Measurements from ENCODE around the gene SLK. TPM values are rescaled to one million over a fixed set of nuclear protein-coding genes. Genes with fewer than 3 reads are reported as not detected.

SLK gene
- total RNA-seq, 2 experiments from 2014 or later: 19.4 to 19.9 TPM

DNA sequence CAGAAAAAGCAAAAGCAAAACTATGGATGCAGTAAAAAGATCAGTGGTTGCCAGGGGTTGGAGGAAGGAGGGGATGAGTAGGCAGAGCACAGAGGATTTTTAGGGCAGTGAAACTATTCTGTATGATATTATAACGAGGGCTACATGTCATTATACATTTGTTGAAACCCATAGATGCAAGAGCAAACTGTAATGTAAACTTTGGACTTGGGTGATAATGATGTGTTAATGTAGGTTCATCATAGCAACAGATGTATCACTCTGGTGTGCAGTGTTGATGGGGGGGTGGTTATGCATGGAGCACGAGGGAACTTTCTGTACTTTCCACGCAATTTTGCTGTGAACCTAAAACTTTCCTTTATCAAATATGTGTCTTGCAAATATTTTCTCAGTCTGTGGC, 23.2 kb downstream of the SLK start:
- Histone ChIP-seq H3K4me2 (ENCODE audit: low read length) (no peak overlapping the region), H3K79me2 (ENCODE audit: insufficient read depth, low read depth, low read length) (no peaks in the 10 kb centered on the region), H3K9me2 (ENCODE audit: insufficient read depth, low read length) (no peaks in the 10 kb centered on the region), H3K36me3 (ENCODE audit: insufficient read depth, low read length) (no peaks in the 10 kb centered on the region; the same call in 1 of the 2 replicates), H3K4me1 (ENCODE audit: insufficient read depth, low read length, poor library complexity, severe bottlenecking) (no peaks in the 10 kb centered on the region), H3K27ac (ENCODE audit: low read depth, low read length, poor library complexity, severe bottlenecking) (no peak overlapping the region), H3K9me3 (ENCODE audit: low read length) (no peaks in the 10 kb centered on the region), H3K4me3 (ENCODE audit: low read depth, low read length, poor library complexity, severe bottlenecking) (no peak overlapping the region), H2AFZ (ENCODE audit: low read length) (no peak overlapping the region), H4K20me1 (ENCODE audit: insufficient read depth, low read length) (no peaks in the 10 kb centered on the region; the same call in 1 of the 2 replicates)
- intact Hi-C loops (cut with micrococcal nuclease; ENCODE audit: unreplicated experiment): no loop called here
- CTCF ChIA-PET (ENCODE audit: unreplicated experiment): no interaction called here
- no TSS peak for BruUV-seq (replicated peaks)
- no peak for DNase-seq (ENCODE audit: low spot score)
- POLR2A ChIA-PET: interaction anchor here (0.5 kb wide), 1 partner anchor 20 kb away, joined by 3 read pairs; no protein-coding TSS in a partner anchor
- TF ChIP-seq, protein P1, sequence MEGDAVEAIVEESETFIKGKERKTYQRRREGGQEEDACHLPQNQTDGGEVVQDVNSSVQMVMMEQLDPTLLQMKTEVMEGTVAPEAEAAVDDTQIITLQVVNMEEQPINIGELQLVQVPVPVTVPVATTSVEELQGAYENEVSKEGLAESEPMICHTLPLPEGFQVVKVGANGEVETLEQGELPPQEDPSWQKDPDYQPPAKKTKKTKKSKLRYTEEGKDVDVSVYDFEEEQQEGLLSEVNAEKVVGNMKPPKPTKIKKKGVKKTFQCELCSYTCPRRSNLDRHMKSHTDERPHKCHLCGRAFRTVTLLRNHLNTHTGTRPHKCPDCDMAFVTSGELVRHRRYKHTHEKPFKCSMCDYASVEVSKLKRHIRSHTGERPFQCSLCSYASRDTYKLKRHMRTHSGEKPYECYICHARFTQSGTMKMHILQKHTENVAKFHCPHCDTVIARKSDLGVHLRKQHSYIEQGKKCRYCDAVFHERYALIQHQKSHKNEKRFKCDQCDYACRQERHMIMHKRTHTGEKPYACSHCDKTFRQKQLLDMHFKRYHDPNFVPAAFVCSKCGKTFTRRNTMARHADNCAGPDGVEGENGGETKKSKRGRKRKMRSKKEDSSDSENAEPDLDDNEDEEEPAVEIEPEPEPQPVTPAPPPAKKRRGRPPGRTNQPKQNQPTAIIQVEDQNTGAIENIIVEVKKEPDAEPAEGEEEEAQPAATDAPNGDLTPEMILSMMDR (conservative IDR thresholded peaks at IDR 0.05; ENCODE audit: low read length): no peak
- no peak for TF ChIP-seq EZH2phosphoT487 (IDR thresholded peaks at IDR 0.05; ENCODE audit: borderline replicate concordance, low read depth, low read length)

GRCh38 chr10:103990531-103990930, 23.6 kb downstream of the SLK start:
- DNase-seq (ENCODE audit: low spot score): no peak
- H3K79me2 ChIP-seq (ENCODE audit: insufficient read depth, low read depth, low read length): no peaks in the 10 kb centered on the region
- H3K36me3 ChIP-seq (ENCODE audit: insufficient read depth, low read length): no peaks in the 10 kb centered on the region; the same call in 1 of the 2 replicates
- H3K9me2 ChIP-seq (ENCODE audit: insufficient read depth, low read length): no peaks in the 10 kb centered on the region
- no peaks in the 10 kb centered on the region for H3K9me3 ChIP-seq (ENCODE audit: low read length)
- no peak overlapping the region for H3K27ac ChIP-seq (ENCODE audit: low read depth, low read length, poor library complexity, severe bottlenecking)
- H3K4me3 ChIP-seq (ENCODE audit: low read depth, low read length, poor library complexity, severe bottlenecking): no peak overlapping the region
- TF ChIP-seq EZH2phosphoT487 (IDR thresholded peaks at IDR 0.05; ENCODE audit: borderline replicate concordance, low read depth, low read length): no peak
- TF ChIP-seq, protein P1 (conservative IDR thresholded peaks at IDR 0.05; ENCODE audit: low read length): no peak
- POLR2A ChIA-PET: interaction anchor here (0.5 to 0.7 kb wide), 2 partner anchors 19 to 279 kb away, joined by 3 read pairs; no protein-coding TSS in a partner anchor
- CTCF ChIA-PET (ENCODE audit: unreplicated experiment): no interaction called here
- intact Hi-C loops (cut with micrococcal nuclease; ENCODE audit: unreplicated experiment): no loop called here
- H3K4me1 ChIP-seq (ENCODE audit: insufficient read depth, low read length, poor library complexity, severe bottlenecking): no peaks in the 10 kb centered on the region
- H2AFZ ChIP-seq (ENCODE audit: low read length): no peak overlapping the region
- BruUV-seq (replicated peaks): no TSS peak
- no peak overlapping the region for H3K4me2 ChIP-seq (ENCODE audit: low read length)
- H4K20me1 ChIP-seq (ENCODE audit: insufficient read depth, low read length): no peaks in the 10 kb centered on the region; the same call in 1 of the 2 replicates

DNA sequence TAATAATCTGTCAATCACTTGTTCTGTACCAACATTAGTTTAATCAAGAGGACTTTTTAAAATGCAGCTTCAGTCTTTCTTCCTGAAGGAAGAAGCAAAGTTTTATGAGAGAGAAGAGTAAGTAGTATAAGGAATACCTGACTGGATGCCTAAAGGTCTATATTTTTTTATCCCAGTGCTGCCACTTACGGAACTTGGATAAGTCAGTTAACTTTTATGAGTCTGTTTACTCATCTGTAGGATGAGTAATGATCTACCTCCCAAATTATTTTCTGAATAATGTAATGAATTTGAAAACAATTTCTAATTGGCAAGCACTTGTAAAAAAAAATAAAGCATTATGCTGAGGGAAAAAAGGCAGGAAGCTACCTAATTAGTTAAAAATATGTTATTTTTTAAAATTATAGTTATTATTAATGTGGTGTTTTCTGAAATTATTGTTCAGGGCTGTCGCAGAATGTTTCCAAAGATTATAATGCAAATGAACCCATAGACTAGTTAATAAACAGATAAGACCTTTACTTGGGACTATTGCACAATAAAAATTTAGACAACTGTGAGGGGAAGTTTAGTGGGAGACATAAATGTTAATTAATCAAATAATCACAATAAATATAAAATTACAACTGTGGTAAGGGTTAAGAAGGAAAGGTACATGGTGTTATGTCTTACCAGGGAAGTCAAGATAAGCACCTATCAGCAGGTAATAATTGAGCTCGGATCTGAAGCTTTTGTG, 24.6 kb downstream of the SLK start:
- H3K4me1 ChIP-seq (ENCODE audit: insufficient read depth, low read length, poor library complexity, severe bottlenecking): no peaks in the 10 kb centered on the region
- intact Hi-C loops (cut with micrococcal nuclease; ENCODE audit: unreplicated experiment): no loop called here
- H3K4me3 ChIP-seq (ENCODE audit: low read depth, low read length, poor library complexity, severe bottlenecking): no peak overlapping the region
- ChIA-PET CTCF (ENCODE audit: unreplicated experiment) (no interaction called here), POLR2A (interaction anchor here (0.6 to 1.0 kb wide), 3 partner anchors 9 to 131 kb away, joined by 3 to 6 read pairs (median 5); partner anchors contain the start of gene SFR1)
- H3K79me2 ChIP-seq (ENCODE audit: insufficient read depth, low read depth, low read length): no peaks in the 10 kb centered on the region
- no peaks in the 10 kb centered on the region for H3K9me2 ChIP-seq (ENCODE audit: insufficient read depth, low read length)
- H3K4me2 ChIP-seq (ENCODE audit: low read length): no peak overlapping the region
- no peaks in the 10 kb centered on the region for H3K9me3 ChIP-seq (ENCODE audit: low read length)
- H4K20me1 ChIP-seq (ENCODE audit: insufficient read depth, low read length): no peaks in the 10 kb centered on the region; the same call in 1 of the 2 replicates
- H2AFZ ChIP-seq (ENCODE audit: low read length): no peak overlapping the region
- H3K27ac ChIP-seq (ENCODE audit: low read depth, low read length, poor library complexity, severe bottlenecking): no peak overlapping the region
- H3K36me3 ChIP-seq (ENCODE audit: insufficient read depth, low read length): no peaks in the 10 kb centered on the region; the same call in 1 of the 2 replicates
- TF ChIP-seq, protein P1 (conservative IDR thresholded peaks at IDR 0.05; ENCODE audit: low read length): no peak
- TF ChIP-seq EZH2phosphoT487 (IDR thresholded peaks at IDR 0.05; ENCODE audit: borderline replicate concordance, low read depth, low read length): no peak
- BruUV-seq (replicated peaks): no TSS peak
- no peak for DNase-seq (ENCODE audit: low spot score)
